ENCODE measurements around the gene CLDN5. TPM values are rescaled to one million over a fixed set of nuclear protein-coding genes. Genes with fewer than 3 reads are reported as not detected.

The CLDN5 gene
- total RNA-seq, 1 experiment from 2014 or later, result 0.47 TPM

GRCh38 chr22:19522881-19523239, 1.4 kb downstream of the CLDN5 start:
- Histone ChIP-seq H3K4me2 (ENCODE audit: low read length) (no peak overlapping the region), H3K79me2 (ENCODE audit: low read length) (no peaks in the 10 kb centered on the region), H3K9me3 (ENCODE audit: low read length) (no peaks in the 10 kb centered on the region), H3K27me3 (ENCODE audit: low read length) (no peaks in the 10 kb centered on the region), H2AFZ (ENCODE audit: low read length) (no peak overlapping the region), H3K9me2 (replicated peaks; ENCODE audit: low read length) (no peaks in the 10 kb centered on the region), H3K4me1 (ENCODE audit: insufficient read depth, low read length) (peaks cover 5% of the 10 kb centered on the region), H3K4me3 (ENCODE audit: low read length) (no peak overlapping the region), H3K27ac (ENCODE audit: low read length) (no peak overlapping the region), H3K9ac (ENCODE audit: low read length) (no peak overlapping the region), H3K36me3 (ENCODE audit: low read depth, low read length) (no peaks in the 10 kb centered on the region), H4K20me1 (ENCODE audit: low read length) (no peaks in the 10 kb centered on the region), H3F3A (ENCODE audit: low read length, unreplicated experiment) (no peaks in the 10 kb centered on the region)
- ATAC-seq (no peak), DNase-seq (no peak)
- intact Hi-C loops (cut with micrococcal nuclease), result no loop called here
- ChIA-PET CTCF (no interaction called here), POLR2A (ENCODE audit: unreplicated experiment) (no interaction called here)
- TF ChIP-seq, protein P1, sequence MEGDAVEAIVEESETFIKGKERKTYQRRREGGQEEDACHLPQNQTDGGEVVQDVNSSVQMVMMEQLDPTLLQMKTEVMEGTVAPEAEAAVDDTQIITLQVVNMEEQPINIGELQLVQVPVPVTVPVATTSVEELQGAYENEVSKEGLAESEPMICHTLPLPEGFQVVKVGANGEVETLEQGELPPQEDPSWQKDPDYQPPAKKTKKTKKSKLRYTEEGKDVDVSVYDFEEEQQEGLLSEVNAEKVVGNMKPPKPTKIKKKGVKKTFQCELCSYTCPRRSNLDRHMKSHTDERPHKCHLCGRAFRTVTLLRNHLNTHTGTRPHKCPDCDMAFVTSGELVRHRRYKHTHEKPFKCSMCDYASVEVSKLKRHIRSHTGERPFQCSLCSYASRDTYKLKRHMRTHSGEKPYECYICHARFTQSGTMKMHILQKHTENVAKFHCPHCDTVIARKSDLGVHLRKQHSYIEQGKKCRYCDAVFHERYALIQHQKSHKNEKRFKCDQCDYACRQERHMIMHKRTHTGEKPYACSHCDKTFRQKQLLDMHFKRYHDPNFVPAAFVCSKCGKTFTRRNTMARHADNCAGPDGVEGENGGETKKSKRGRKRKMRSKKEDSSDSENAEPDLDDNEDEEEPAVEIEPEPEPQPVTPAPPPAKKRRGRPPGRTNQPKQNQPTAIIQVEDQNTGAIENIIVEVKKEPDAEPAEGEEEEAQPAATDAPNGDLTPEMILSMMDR (conservative IDR thresholded peaks at IDR 0.05; ENCODE audit: low read depth, low read length), result no peak
- TF ChIP-seq EZH2 (IDR thresholded peaks at IDR 0.05; ENCODE audit: low read length, unreplicated experiment), result no peak
- TF ChIP-seq EZH2phosphoT487 (IDR thresholded peaks at IDR 0.05; ENCODE audit: borderline replicate concordance, low read length), result no peak
- no TSS peak for BruUV-seq (replicated peaks)

DNA sequence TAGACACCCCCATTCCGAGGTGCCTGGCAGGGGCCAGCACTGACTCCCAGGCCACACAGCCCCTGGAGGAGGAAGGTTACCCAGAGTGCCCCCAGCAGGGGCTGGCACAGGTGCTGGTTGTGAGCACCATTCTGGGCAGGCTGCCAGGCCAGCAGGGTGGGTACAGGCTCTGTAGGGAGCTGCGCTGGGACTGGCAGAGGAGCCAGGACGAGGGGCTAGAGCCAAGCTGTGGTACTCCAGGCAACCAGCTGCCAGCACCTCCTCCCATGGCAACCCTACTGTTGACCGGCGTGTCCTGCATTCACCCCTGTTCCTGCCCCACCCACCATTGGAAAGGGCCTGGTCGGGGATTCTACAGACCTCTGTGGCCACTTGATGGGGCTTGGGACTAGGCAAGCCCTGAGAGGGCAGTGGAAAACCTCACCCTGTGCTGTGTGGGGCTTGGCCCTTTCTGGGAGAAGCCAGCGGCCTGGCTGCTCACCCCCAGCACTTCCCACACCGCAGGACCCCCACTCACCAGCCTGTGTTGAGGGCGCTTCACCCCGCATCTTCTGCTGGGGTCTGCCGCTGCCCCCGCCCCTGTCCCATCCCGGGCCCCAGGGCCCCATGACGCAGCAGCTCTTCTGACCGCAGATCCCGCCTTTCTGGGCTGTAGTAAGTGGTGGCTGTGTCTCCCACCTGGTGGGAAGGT, 1.9 kb downstream of the CLDN5 start:
- Histone ChIP-seq H3K4me2 (ENCODE audit: low read length) (no peak overlapping the region), H3K9ac (ENCODE audit: low read length) (no peak overlapping the region), H3F3A (ENCODE audit: low read length, unreplicated experiment) (no peaks in the 10 kb centered on the region), H3K36me3 (ENCODE audit: low read depth, low read length) (no peaks in the 10 kb centered on the region), H3K4me3 (ENCODE audit: low read length) (no peak overlapping the region), H2AFZ (ENCODE audit: low read length) (no peak overlapping the region), H3K4me1 (ENCODE audit: insufficient read depth, low read length) (peaks cover under 1% of the 10 kb centered on the region; the same call in 1 of the 2 replicates), H3K27me3 (ENCODE audit: low read length) (no peaks in the 10 kb centered on the region), H3K9me2 (replicated peaks; ENCODE audit: low read length) (no peaks in the 10 kb centered on the region), H3K9me3 (ENCODE audit: low read length) (no peaks in the 10 kb centered on the region), H3K27ac (ENCODE audit: low read length) (no peak overlapping the region), H4K20me1 (ENCODE audit: low read length) (no peaks in the 10 kb centered on the region), H3K79me2 (ENCODE audit: low read length) (no peaks in the 10 kb centered on the region)
- ATAC-seq (no peak), DNase-seq (no peak)
- ChIA-PET POLR2A (ENCODE audit: unreplicated experiment) (no interaction called here), CTCF (no interaction called here)
- no peak for TF ChIP-seq EZH2 (IDR thresholded peaks at IDR 0.05; ENCODE audit: low read length, unreplicated experiment)
- TF ChIP-seq EZH2phosphoT487 (IDR thresholded peaks at IDR 0.05; ENCODE audit: borderline replicate concordance, low read length), result no peak
- TF ChIP-seq, protein P1 (conservative IDR thresholded peaks at IDR 0.05; ENCODE audit: low read depth, low read length), result no peak
- BruUV-seq (replicated peaks), result no TSS peak
- intact Hi-C loops (cut with micrococcal nuclease), result no loop called here

- no peaks in the 10 kb centered on the region for H3K27me3 ChIP-seq (ENCODE audit: low read length)
- CTCF ChIA-PET, result no interaction called here
- H4K20me1 ChIP-seq (ENCODE audit: low read length), result no peaks in the 10 kb centered on the region
- TF ChIP-seq, protein P1 (conservative IDR thresholded peaks at IDR 0.05; ENCODE audit: low read depth, low read length), result no peak
- TF ChIP-seq EZH2phosphoT487 (IDR thresholded peaks at IDR 0.05; ENCODE audit: borderline replicate concordance, low read length), result no peak
- TF ChIP-seq EZH2 (IDR thresholded peaks at IDR 0.05; ENCODE audit: low read length, unreplicated experiment), result no peak
- H3F3A ChIP-seq (ENCODE audit: low read length, unreplicated experiment), result no peaks in the 10 kb centered on the region
- no peaks in the 10 kb centered on the region for H3K9me2 ChIP-seq (replicated peaks; ENCODE audit: low read length)
- intact Hi-C loops (cut with micrococcal nuclease), result no loop called here
- no peak overlapping the region for H3K9ac ChIP-seq (ENCODE audit: low read length)
- POLR2A ChIA-PET (ENCODE audit: unreplicated experiment), result no interaction called here
- ATAC-seq, result no peak
- no peak overlapping the region for H3K4me3 ChIP-seq (ENCODE audit: low read length)
- H3K27ac ChIP-seq (ENCODE audit: low read length), result no peak overlapping the region
- no peak for DNase-seq
- H2AFZ ChIP-seq (ENCODE audit: low read length), result no peak overlapping the region
- no TSS peak for BruUV-seq (replicated peaks)
- H3K4me1 ChIP-seq (ENCODE audit: insufficient read depth, low read length), result no peaks in the 10 kb centered on the region
- no peaks in the 10 kb centered on the region for H3K9me3 ChIP-seq (ENCODE audit: low read length)
- no peaks in the 10 kb centered on the region for H3K36me3 ChIP-seq (ENCODE audit: low read depth, low read length)
- H3K4me2 ChIP-seq (ENCODE audit: low read length), result no peak overlapping the region
- no peaks in the 10 kb centered on the region for H3K79me2 ChIP-seq (ENCODE audit: low read length)
Measured at GRCh38 chr22:19520566-19521305, 3.5 kb downstream of the CLDN5 start.

Data from PC-3 (cell line).